BJ (cell line): Measurements from ENCODE around the gene CRTAC1. TPM values are rescaled to one million over a fixed set of nuclear protein-coding genes. Genes with fewer than 3 reads are reported as not detected.
"Not testable (repeated sequence)": the region's sequence is repeated elsewhere in the genome, so short reads cannot be mapped to it uniquely, and the experiment has no call there.

Experiments
- CTCF ChIA-PET: fragments of 350-600 bp; formaldehyde crosslinking; extraction: SDS; loops from one replicate; lab custom pipeline; 2021; ENCODE audit warnings: antibody characterized with exemption, inconsistent platforms; lab: Yijun Ruan, JAX
- POLR2A ChIA-PET: fragments of 300-600 bp; sonication (Branson Sonifier 250); formaldehyde crosslinking; extraction: SDS; loops from one replicate; lab custom pipeline; 2021; ENCODE audit warnings: antibody characterized with exemption; lab: Charles Lee
- DNase-seq: peaks from one replicate; pipeline ENCODE4 v3.0.0-alpha.2; 2011; ENCODE audit warnings: low read depth
- H3K27me3 ChIP-seq: 2 replicates; pipeline ENCODE4 v1.6.0; 2011; ENCODE audit warnings: low read length; ENCODE audit not compliant: control insufficient read depth, insufficient read depth
- H3K36me3 ChIP-seq: 2 replicates; pipeline ENCODE4 v1.5.1; 2011; ENCODE audit warnings: low read length; ENCODE audit not compliant: control insufficient read depth, insufficient read depth
- H3K4me3 ChIP-seq: 2 replicates; pipeline ENCODE4 v1.5.1; 2011; ENCODE audit warnings: low read depth, mild to moderate bottlenecking, control low read depth, low read length
- polyA plus RNA-seq: library from polyadenylated mRNA; depleted of rRNA; stranded (reverse); fragments of >200 nt; gene quantifications from 2 replicates; pipeline ENCODE4 v1.2.3, GENCODE V29; 2011
- TF ChIP-seq, protein P1 (sequence below): IDR thresholded peaks from 2 replicates; pipeline ENCODE4 v1.5.1; 2011; ENCODE audit warnings: low read depth, mild to moderate bottlenecking, control low read depth, inconsistent platforms, low read length, moderate library complexity; ENCODE audit not compliant: insufficient read depth

Gene CRTAC1
- polyA plus RNA-seq, 1 experiment = not detected

GRCh38 chr10:97843281-97843671 lies 187.1 kb downstream of the CRTAC1 start:
- DNase-seq = no peak
- no peak overlapping the region for H3K4me3 ChIP-seq
- H3K36me3 ChIP-seq = no peaks in the 10 kb centered on the region
- CTCF ChIA-PET = interaction anchor here (1.4 kb wide), 1 partner anchor 51 kb away, joined by 4 read pairs; no protein-coding TSS in a partner anchor
- TF ChIP-seq, protein P1, sequence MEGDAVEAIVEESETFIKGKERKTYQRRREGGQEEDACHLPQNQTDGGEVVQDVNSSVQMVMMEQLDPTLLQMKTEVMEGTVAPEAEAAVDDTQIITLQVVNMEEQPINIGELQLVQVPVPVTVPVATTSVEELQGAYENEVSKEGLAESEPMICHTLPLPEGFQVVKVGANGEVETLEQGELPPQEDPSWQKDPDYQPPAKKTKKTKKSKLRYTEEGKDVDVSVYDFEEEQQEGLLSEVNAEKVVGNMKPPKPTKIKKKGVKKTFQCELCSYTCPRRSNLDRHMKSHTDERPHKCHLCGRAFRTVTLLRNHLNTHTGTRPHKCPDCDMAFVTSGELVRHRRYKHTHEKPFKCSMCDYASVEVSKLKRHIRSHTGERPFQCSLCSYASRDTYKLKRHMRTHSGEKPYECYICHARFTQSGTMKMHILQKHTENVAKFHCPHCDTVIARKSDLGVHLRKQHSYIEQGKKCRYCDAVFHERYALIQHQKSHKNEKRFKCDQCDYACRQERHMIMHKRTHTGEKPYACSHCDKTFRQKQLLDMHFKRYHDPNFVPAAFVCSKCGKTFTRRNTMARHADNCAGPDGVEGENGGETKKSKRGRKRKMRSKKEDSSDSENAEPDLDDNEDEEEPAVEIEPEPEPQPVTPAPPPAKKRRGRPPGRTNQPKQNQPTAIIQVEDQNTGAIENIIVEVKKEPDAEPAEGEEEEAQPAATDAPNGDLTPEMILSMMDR = no peak
- POLR2A ChIA-PET = no interaction called here
- peaks cover 7% of the 10 kb centered on the region for H3K27me3 ChIP-seq

GRCh38 chr10:97842656-97843280 lies 187.7 kb downstream of the CRTAC1 start:
- TF ChIP-seq, protein P1 = no peak
- ChIA-PET CTCF (interaction anchor here (1.4 kb wide), 1 partner anchor 51 kb away, joined by 4 read pairs; no protein-coding TSS in a partner anchor), POLR2A (no interaction called here)

DNA sequence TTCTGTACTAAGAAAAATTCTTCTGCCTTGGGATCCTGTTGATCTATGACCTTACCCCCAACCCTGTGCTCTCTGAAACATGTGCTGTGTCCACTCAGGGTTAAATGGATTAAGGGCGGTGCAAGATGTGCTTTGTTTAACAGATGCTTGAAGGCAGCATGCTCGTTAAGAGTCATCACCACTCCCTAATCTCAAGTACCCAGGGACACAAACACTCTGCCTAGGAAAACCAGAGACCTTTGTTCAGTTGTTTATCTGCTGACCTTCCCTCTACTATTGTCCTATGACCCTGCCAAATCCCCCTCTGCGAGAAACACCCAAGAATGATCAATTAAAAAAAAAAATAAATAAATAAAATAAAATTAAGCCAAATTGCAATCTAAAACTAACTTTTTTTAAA lies 188.3 kb downstream of the CRTAC1 start:
- H3K27me3 ChIP-seq = peaks cover 10% of the 10 kb centered on the region; the same call in 1 of the 2 replicates
- DNase-seq, POLR2A ChIA-PET, H3K36me3 ChIP-seq, H3K4me3 ChIP-seq, CTCF ChIA-PET: not testable (repeated sequence)

More at GRCh38 chr10:97842656-97843280, 187.7 kb downstream of the CRTAC1 start:
- H3K27me3 ChIP-seq = peaks cover 9% of the 10 kb centered on the region; the same call in 1 of the 2 replicates
- no peak for DNase-seq
- H3K4me3 ChIP-seq = no peak overlapping the region
- H3K36me3 ChIP-seq = no peaks in the 10 kb centered on the region

GRCh38 chr10:97841166-97841565 lies 189.3 kb downstream of the CRTAC1 start:
- H3K36me3 ChIP-seq, H3K4me3 ChIP-seq, CTCF ChIA-PET, H3K27me3 ChIP-seq, DNase-seq, POLR2A ChIA-PET: not testable (repeated sequence)

- Histone ChIP-seq H3K36me3 (no peaks in the 10 kb centered on the region), H3K4me3 (no peak overlapping the region), H3K27me3 (peaks cover 6% of the 10 kb centered on the region; the same call in 1 of the 2 replicates)
- CTCF ChIA-PET = no interaction called here
- POLR2A ChIA-PET = no interaction called here
- TF ChIP-seq, protein P1 = no peak
- no peak for DNase-seq
These were observed 192.3 kb downstream of the CRTAC1 start for GRCh38 chr10:97838091-97838490.

DNA sequence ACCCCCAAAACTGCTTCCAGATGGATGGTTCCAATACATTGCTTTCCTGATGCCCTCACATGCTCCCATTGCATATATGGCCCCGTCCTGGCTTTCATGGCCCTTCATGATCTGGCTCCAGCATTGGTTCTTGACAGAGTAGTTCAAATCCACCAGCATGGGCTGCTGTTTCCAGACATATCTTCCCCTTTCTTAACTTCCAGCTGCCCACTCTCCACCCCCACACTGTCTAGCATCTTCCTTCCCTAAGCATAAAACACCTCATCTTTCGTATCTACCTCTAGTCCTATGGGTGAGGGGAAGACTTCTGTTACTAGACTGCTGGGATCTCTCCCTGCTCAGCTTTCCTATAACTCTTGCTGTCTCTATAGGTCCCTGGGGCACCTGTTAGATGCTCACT lies 194.0 kb downstream of the CRTAC1 start:
- ChIA-PET POLR2A (no interaction called here), CTCF (no interaction called here)
- TF ChIP-seq, protein P1 = no peak

More for the DNA sequence above, 194.0 kb downstream of the CRTAC1 start:
- DNase-seq = no peak
- H3K4me3 ChIP-seq = no peak overlapping the region
- H3K36me3 ChIP-seq = no peaks in the 10 kb centered on the region
- peaks cover 8% of the 10 kb centered on the region for H3K27me3 ChIP-seq
